Measurements from ENCODE around the gene VHLL.

Gene VHLL

GRCh38 chr1:156291226-156292061, 7.7 kb downstream of the VHLL start:
- H3K4me3 ChIP-seq (replicated peaks; ENCODE audit: low read depth, low read length), result peak overlapping the region; percentile 41
- no peak for DNase-seq (ENCODE audit: extremely low read depth, low read depth)
- no peak for TF ChIP-seq CTCF (IDR thresholded peaks at IDR 0.05; ENCODE audit: low read depth, low read length, missing control alignments)

GRCh38 chr1:156289857-156290256, 9.2 kb downstream of the VHLL start:
- no peak for DNase-seq (ENCODE audit: extremely low read depth, low read depth)
- H3K4me3 ChIP-seq (replicated peaks; ENCODE audit: low read depth, low read length), result no peak overlapping the region
- no peak for TF ChIP-seq CTCF (IDR thresholded peaks at IDR 0.05; ENCODE audit: low read depth, low read length, missing control alignments)

- no peak for DNase-seq (ENCODE audit: extremely low read depth, low read depth)
- no peak for TF ChIP-seq CTCF (IDR thresholded peaks at IDR 0.05; ENCODE audit: low read depth, low read length, missing control alignments)
- no peak overlapping the region for H3K4me3 ChIP-seq (replicated peaks; ENCODE audit: low read depth, low read length)
Measured at GRCh38 chr1:156286061-156286460, 13.0 kb downstream of the VHLL start.

GRCh38 chr1:156285437-156285836, 13.7 kb downstream of the VHLL start:
- TF ChIP-seq CTCF (IDR thresholded peaks at IDR 0.05; ENCODE audit: low read depth, low read length, missing control alignments), result no peak
- DNase-seq (ENCODE audit: extremely low read depth, low read depth), result no peak
- H3K4me3 ChIP-seq (replicated peaks; ENCODE audit: low read depth, low read length), result no peak overlapping the region

GRCh38 chr1:156284757-156285156, 14.3 kb downstream of the VHLL start:
- no peak for TF ChIP-seq CTCF (IDR thresholded peaks at IDR 0.05; ENCODE audit: low read depth, low read length, missing control alignments)
- no peak overlapping the region for H3K4me3 ChIP-seq (replicated peaks; ENCODE audit: low read depth, low read length)
- DNase-seq (ENCODE audit: extremely low read depth, low read depth), result no peak

- peak within 1 kb of the TSS; percentile 77 for H3K4me3 ChIP-seq (replicated peaks; ENCODE audit: low read depth, low read length)
- no peak for TF ChIP-seq CTCF (IDR thresholded peaks at IDR 0.05; ENCODE audit: low read depth, low read length, missing control alignments)
- no peak for DNase-seq (ENCODE audit: extremely low read depth, low read depth)
Measured at GRCh38 chr1:156284112-156284511, 15.0 kb downstream of the VHLL start, which contains the start of gene TMEM79. TSS of gene TMEM79 (plus strand) at chr1:156284325. CDS start at chr1:156285227, 902 bp downstream.

All from HFF-Myc (cell line).